Stimulated activated CD8-positive, alpha-beta memory T cell treated with anti-CD3 and anti-CD28 coated beads, Interleukin-7, amount 100 ng/mL, for 1 hour (primary cell): ENCODE data around the gene GTF2F2.
"Not testable (repeated sequence)": the region's sequence is repeated elsewhere in the genome, so short reads cannot be mapped to it uniquely, and the experiment has no call there.

Experiments
- DNase-seq, 2 donors: peaks; one replicate each; pipeline ENCODE4 v3.0.0-alpha.2; 2020; ENCODE audit warnings: low read depth in 2 of 2

The GTF2F2 gene

GRCh38 chr13:45215392-45216077 is 95.2 kb downstream of the GTF2F2 start:
- DNase-seq: no peak

GRCh38 chr13:45216193-45216592 is 95.9 kb downstream of the GTF2F2 start:
- no peak for DNase-seq

- DNase-seq: no peak
Measured at GRCh38 chr13:45218689-45219088, 98.4 kb downstream of the GTF2F2 start.

- DNase-seq: no peak
Measured at GRCh38 chr13:45219123-45219891, 99.0 kb downstream of the GTF2F2 start.

- DNase-seq: no peak
Measured at GRCh38 chr13:45219938-45220375, 99.6 kb downstream of the GTF2F2 start.

GRCh38 chr13:45220403-45220802 is 100.1 kb downstream of the GTF2F2 start:
- no peak for DNase-seq

- DNase-seq: no peak
Measured at GRCh38 chr13:45222516-45222915, 102.2 kb downstream of the GTF2F2 start.

- no peak for DNase-seq
Measured at GRCh38 chr13:45222919-45223318, 102.6 kb downstream of the GTF2F2 start.

GRCh38 chr13:45224176-45224575 is 103.9 kb downstream of the GTF2F2 start:
- DNase-seq: no peak

GRCh38 chr13:45225370-45225769 is 105.1 kb downstream of the GTF2F2 start:
- no peak for DNase-seq

- DNase-seq: no peak
Measured at GRCh38 chr13:45226024-45226423, 105.7 kb downstream of the GTF2F2 start.

GRCh38 chr13:45228002-45228401 is 107.7 kb downstream of the GTF2F2 start:
- no peak for DNase-seq

- DNase-seq: no peak
Measured at GRCh38 chr13:45229172-45229571, 108.9 kb downstream of the GTF2F2 start.

- no peak for DNase-seq
Measured at GRCh38 chr13:45231305-45231704, 111.0 kb downstream of the GTF2F2 start.

- DNase-seq: no peak
Measured at GRCh38 chr13:45231722-45232121, 111.4 kb downstream of the GTF2F2 start.

GRCh38 chr13:45232591-45232990 is 112.3 kb downstream of the GTF2F2 start:
- no peak for DNase-seq

GRCh38 chr13:45238945-45239795 is 118.9 kb downstream of the GTF2F2 start:
- no peak for DNase-seq

GRCh38 chr13:45240143-45240542 is 119.8 kb downstream of the GTF2F2 start:
- DNase-seq: no peak

- DNase-seq: no peak
Measured at GRCh38 chr13:45242070-45242469, 121.8 kb downstream of the GTF2F2 start.

- DNase-seq: no peak
Measured at GRCh38 chr13:45242524-45242923, 122.2 kb downstream of the GTF2F2 start.

- DNase-seq: no peak
Measured at GRCh38 chr13:45243077-45243476, 122.8 kb downstream of the GTF2F2 start.

GRCh38 chr13:45244736-45245135 is 124.4 kb downstream of the GTF2F2 start:
- DNase-seq: not testable (repeated sequence)
